Smooth muscle cell (in vitro differentiated cells): Measurements from ENCODE around the gene ASB11. TPM values are rescaled to one million over a fixed set of nuclear protein-coding genes. Genes with fewer than 3 reads are reported as not detected.
A peak's percentile ranks its signal among the peaks of the same experiment; 100 is the strongest.

ENCODE experiments used
- DNase-seq: peaks from one replicate; lab custom pipeline; 2025; ENCODE audit not compliant: unreplicated experiment; lab: John Stamatoyannopoulos, UW
- H2AFZ ChIP-seq: fragments of 200-600 bp; sonication (generic); 2 replicates; pipeline ENCODE4 v1.6.0; 2016; ENCODE audit warnings: antibody characterized with exemption, low read depth, mild to moderate bottlenecking
- H3F3A ChIP-seq: fragments of 200-600 bp; sonication (generic); 2 replicates; pipeline ENCODE4 v1.6.0; 2017; ENCODE audit warnings: antibody characterized with exemption, low read depth
- H3K27ac ChIP-seq: fragments of 200-600 bp; sonication (generic); 2 replicates; pipeline ENCODE4 v1.5.1; 2016; ENCODE audit warnings: low read depth, mild to moderate bottlenecking
- H3K27me3 ChIP-seq: fragments of 200-600 bp; sonication (generic); 2 replicates; pipeline ENCODE4 v1.6.1; 2016; ENCODE audit warnings: low read depth, mild to moderate bottlenecking
- H3K36me3 ChIP-seq: fragments of 200-600 bp; sonication (generic); 2 replicates; pipeline ENCODE4 v1.5.1; 2016; ENCODE audit warnings: low read depth
- H3K4me1 ChIP-seq: fragments of 200-600 bp; sonication (generic); 2 replicates; pipeline ENCODE4 v1.5.1; 2016; ENCODE audit warnings: low read depth
- H3K4me2 ChIP-seq: fragments of 200-600 bp; sonication (generic); 2 replicates; pipeline ENCODE4 v1.6.0; 2016; ENCODE audit warnings: mild to moderate bottlenecking
- H3K4me3 ChIP-seq: fragments of 200-600 bp; sonication (generic); 2 replicates; pipeline ENCODE4 v1.5.1; 2016; ENCODE audit warnings: mild to moderate bottlenecking
- H3K79me2 ChIP-seq: fragments of 200-600 bp; sonication (generic); 2 replicates; pipeline ENCODE4 v1.6.0; 2016; ENCODE audit warnings: low read depth, mild to moderate bottlenecking
- H3K9ac ChIP-seq: fragments of 200-600 bp; sonication (generic); 2 replicates; pipeline ENCODE4 v1.6.0; 2016; ENCODE audit warnings: low read depth
- H3K9me3 ChIP-seq: fragments of 200-600 bp; sonication (generic); replicated peaks from 2 replicates; pipeline ENCODE4 v1.5.1; 2016; ENCODE audit warnings: low read depth
- H4K20me1 ChIP-seq: fragments of 200-600 bp; sonication (generic); 2 replicates; pipeline ENCODE4 v1.6.0; 2016; ENCODE audit warnings: low read depth
- WGBS: methylation state at CpG from one replicate; pipeline ENCODE4 v1.1.7; 2016; ENCODE audit warnings: low lambda C conversion rate; 5-methylcytosine and 5-hydroxymethylcytosine counted together
- polyA plus RNA-seq: library from polyadenylated mRNA; unstranded; fragments of >200 nt; fragmentation: Nextera tagmentation; extraction: Ambion mirVana; gene quantifications from 2 replicates; pipeline ENCODE4 v1.2.1, GENCODE V29; 2016
- total RNA-seq: library from RNA; depleted of rRNA; stranded (reverse); fragments of >200 nt; gene quantifications from 2 replicates; pipeline ENCODE4 v1.2.3, GENCODE V29; 2014
- TF ChIP-seq, protein P1 (sequence below): fragments of 200-600 bp; sonication (generic); IDR thresholded peaks from 2 replicates; pipeline ENCODE4 v1.5.1; 2017; ENCODE audit warnings: borderline replicate concordance, mild to moderate bottlenecking, antibody characterized with exemption; ENCODE audit not compliant: insufficient read depth, poor library complexity, severe bottlenecking

The ASB11 gene
- total and polyA plus RNA-seq, 2 experiments from 2014 or later, result not detected

DNA sequence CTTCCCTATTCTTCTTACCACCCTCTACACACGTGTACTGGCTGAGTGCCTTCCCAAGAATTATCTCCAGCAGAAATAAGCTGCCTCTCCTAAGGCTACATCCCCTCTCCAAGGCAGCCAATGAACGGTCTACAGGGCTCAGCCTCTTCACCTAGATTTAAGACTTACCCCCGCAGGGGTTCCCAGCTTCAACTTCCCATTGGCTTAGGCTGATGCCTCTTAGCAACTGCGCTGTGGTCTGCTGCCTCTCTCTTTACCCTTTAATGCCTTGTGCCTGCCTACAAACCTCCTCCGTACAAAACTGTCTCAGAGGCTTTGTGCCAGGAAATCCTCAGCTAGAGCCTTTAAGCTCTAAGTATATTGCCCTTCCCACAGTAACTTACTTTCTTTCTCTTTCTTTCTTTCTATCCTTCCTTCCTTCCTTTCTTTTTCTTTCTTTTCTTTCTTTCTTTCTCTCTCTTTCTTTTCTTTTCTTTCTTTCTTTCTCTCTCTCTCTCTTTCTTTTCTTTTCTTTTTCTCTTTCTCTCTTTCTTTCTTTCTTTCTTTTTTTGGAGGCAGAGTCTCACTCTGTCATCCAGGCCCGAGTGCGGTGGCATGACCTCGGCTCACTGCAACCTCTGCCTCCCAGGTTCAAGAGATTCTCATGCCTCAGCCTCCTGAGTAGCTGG lies 35.0 kb upstream of the ASB11 start:
- no peaks in the 10 kb centered on the region for H3K9me3 ChIP-seq
- H3K4me1 ChIP-seq, result peaks cover 7% of the 10 kb centered on the region
- peak overlapping the region; percentile 49 for H3K4me2 ChIP-seq
- H4K20me1 ChIP-seq, result no peaks in the 10 kb centered on the region
- DNase-seq, result no peak
- no peaks in the 10 kb centered on the region for H3K36me3 ChIP-seq
- peak overlapping the region; percentile 26 for H2AFZ ChIP-seq
- H3K9ac ChIP-seq, result no peak overlapping the region
- TF ChIP-seq, protein P1, sequence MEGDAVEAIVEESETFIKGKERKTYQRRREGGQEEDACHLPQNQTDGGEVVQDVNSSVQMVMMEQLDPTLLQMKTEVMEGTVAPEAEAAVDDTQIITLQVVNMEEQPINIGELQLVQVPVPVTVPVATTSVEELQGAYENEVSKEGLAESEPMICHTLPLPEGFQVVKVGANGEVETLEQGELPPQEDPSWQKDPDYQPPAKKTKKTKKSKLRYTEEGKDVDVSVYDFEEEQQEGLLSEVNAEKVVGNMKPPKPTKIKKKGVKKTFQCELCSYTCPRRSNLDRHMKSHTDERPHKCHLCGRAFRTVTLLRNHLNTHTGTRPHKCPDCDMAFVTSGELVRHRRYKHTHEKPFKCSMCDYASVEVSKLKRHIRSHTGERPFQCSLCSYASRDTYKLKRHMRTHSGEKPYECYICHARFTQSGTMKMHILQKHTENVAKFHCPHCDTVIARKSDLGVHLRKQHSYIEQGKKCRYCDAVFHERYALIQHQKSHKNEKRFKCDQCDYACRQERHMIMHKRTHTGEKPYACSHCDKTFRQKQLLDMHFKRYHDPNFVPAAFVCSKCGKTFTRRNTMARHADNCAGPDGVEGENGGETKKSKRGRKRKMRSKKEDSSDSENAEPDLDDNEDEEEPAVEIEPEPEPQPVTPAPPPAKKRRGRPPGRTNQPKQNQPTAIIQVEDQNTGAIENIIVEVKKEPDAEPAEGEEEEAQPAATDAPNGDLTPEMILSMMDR, result no peak
- 57% methylated on average over 8 of the region's 8 CpGs for WGBS
- H3F3A ChIP-seq, result no peaks in the 10 kb centered on the region
- no peak overlapping the region for H3K4me3 ChIP-seq
- no peaks in the 10 kb centered on the region for H3K27me3 ChIP-seq
- H3K79me2 ChIP-seq, result no peaks in the 10 kb centered on the region
- no peak overlapping the region for H3K27ac ChIP-seq

DNA sequence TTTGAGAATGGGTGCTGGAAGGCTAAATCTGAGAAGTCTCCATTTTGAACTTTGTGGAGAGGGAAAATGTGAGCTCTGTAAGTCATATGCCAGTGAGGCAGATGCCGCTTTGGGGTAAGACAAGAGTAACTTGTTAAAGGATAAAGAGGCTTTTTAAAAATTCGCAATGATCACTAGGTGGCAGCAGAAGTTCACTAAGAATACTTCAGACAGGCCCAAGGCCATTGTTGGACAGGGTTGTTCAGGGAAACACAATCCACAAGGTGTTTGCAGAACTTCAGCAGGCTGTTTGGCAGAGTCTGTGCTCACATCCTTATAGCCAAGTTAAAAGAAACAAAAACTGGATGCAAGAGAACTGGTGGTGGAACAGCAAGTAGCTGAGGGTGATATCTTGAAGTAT lies 33.6 kb upstream of the ASB11 start:
- Histone ChIP-seq H3K4me1 (peaks cover 7% of the 10 kb centered on the region), H2AFZ (no peak overlapping the region), H3F3A (no peaks in the 10 kb centered on the region), H4K20me1 (no peaks in the 10 kb centered on the region), H3K4me3 (no peak overlapping the region), H3K4me2 (no peak overlapping the region), H3K27me3 (no peaks in the 10 kb centered on the region), H3K9ac (no peak overlapping the region), H3K27ac (no peak overlapping the region), H3K79me2 (no peaks in the 10 kb centered on the region), H3K36me3 (no peaks in the 10 kb centered on the region), H3K9me3 (no peaks in the 10 kb centered on the region)
- WGBS, result 21% methylated on average over 2 of the region's 2 CpGs
- TF ChIP-seq, protein P1, result peak; percentile 56
- no peak for DNase-seq

DNA sequence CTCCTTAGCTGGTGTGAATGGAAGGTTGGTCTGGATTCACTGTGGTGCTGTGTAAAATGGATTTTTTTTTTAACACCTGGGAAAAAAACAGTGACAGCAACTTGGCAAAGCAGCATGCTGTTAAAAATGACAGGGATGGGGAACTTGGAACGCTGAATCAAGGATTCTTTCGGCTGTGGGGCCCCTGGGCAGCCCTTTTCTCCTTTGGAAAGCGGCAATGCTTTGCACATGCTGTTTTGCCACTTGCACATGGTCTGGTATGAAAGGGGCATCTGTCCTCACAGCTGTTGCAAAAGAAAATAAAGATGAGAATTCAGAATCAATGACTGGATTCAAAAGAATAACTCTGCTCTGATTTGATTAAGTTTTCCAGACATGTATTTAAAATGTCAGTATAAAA lies 30.5 kb upstream of the ASB11 start:
- Histone ChIP-seq H2AFZ (no peak overlapping the region), H3K9ac (no peak overlapping the region), H3K4me2 (no peak overlapping the region), H3K4me3 (no peak overlapping the region), H3K9me3 (no peaks in the 10 kb centered on the region), H3K36me3 (no peaks in the 10 kb centered on the region), H3K4me1 (peaks cover 7% of the 10 kb centered on the region), H4K20me1 (no peaks in the 10 kb centered on the region), H3K27ac (no peak overlapping the region), H3F3A (no peaks in the 10 kb centered on the region), H3K27me3 (no peaks in the 10 kb centered on the region), H3K79me2 (no peaks in the 10 kb centered on the region)
- no peak for DNase-seq
- TF ChIP-seq, protein P1, result no peak
- WGBS, result 81% methylated on average over 3 of the region's 3 CpGs

DNA sequence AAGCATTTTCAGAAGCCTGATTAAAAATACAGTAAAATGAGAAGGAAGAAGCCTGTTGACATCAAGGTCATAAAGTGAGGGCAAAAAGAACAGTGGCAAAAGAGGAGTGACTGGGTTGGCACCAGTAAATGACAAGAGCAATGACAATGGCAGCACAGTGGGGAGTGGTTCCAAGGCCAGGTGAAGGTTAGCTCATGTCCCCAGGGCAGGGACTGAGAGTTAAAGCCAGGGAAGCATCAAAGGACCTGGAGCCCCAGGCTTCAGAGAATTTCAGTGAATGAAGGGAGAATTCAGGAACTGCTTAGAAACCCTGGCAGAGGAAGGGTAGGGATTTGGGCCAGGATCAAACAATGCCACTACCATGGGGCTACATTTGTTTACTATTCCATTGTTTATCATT lies 28.7 kb upstream of the ASB11 start:
- Histone ChIP-seq H3K9me3 (no peaks in the 10 kb centered on the region), H2AFZ (no peak overlapping the region), H3K4me2 (no peak overlapping the region), H3K4me1 (no peaks in the 10 kb centered on the region), H3K4me3 (no peak overlapping the region), H3K27me3 (no peaks in the 10 kb centered on the region), H3K27ac (no peak overlapping the region), H3K9ac (no peak overlapping the region), H3F3A (no peaks in the 10 kb centered on the region), H3K36me3 (no peaks in the 10 kb centered on the region), H3K79me2 (no peaks in the 10 kb centered on the region), H4K20me1 (no peaks in the 10 kb centered on the region)
- TF ChIP-seq, protein P1, result no peak
- DNase-seq, result no peak
